ENCODE data around the gene IQCN.

DNA sequence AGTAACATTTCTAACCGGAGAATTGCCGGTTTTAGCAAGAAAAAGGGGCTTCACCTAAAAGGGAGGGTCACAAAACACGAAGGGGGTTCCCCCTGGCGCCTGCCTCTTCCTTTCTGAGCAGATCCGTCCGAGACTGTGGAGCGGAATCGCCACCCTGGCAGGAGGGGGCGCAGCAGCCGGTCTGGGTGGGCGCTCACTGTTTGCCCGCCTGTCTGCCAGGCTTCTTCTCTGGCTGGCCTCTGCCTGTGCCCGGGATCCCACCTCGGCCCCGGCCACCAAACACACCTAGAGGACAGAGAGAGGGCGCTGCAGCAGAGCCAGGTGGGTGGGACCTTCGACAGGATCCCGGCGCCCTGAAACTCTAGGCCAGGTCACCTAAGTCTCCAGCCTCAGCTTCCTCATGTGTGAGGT, 33.0 kb upstream of the IQCN start:
- no peak for TF ChIP-seq YY1 (IDR thresholded peaks at IDR 0.05; ENCODE audit: insufficient read depth, insufficient read length)
- TF ChIP-seq SUZ12 (IDR thresholded peaks at IDR 0.05; ENCODE audit: extremely low read depth, insufficient read depth, insufficient read length): no peak
- TF ChIP-seq ZNF274 (IDR thresholded peaks at IDR 0.05; ENCODE audit: low read depth, low read length): no peak

All from NT2/D1 (cell line).